ENCODE measurements around the gene SLC9A8.
"Not testable (repeated sequence)": the region's sequence is repeated elsewhere in the genome, so short reads cannot be mapped to it uniquely, and the experiment has no call there.

The SLC9A8 gene

GRCh38 chr20:49769048-49769581, 43.5 kb upstream of the SLC9A8 start:
- no peak for TF ChIP-seq CTCF (IDR thresholded peaks at IDR 0.05; ENCODE audit: low read depth, low read length)
- DNase-seq (ENCODE audit: extremely low read depth, low read depth): no peak

GRCh38 chr20:49770634-49771033, 42.0 kb upstream of the SLC9A8 start:
- no peak for TF ChIP-seq CTCF (IDR thresholded peaks at IDR 0.05; ENCODE audit: low read depth, low read length)

GRCh38 chr20:49774213-49774612, 38.4 kb upstream of the SLC9A8 start:
- DNase-seq (ENCODE audit: extremely low read depth, low read depth): not testable (repeated sequence)

More at GRCh38 chr20:49770634-49771033, 42.0 kb upstream of the SLC9A8 start:
- no peak for DNase-seq (ENCODE audit: extremely low read depth, low read depth)

- DNase-seq (ENCODE audit: extremely low read depth, low read depth): no peak
- TF ChIP-seq CTCF (IDR thresholded peaks at IDR 0.05; ENCODE audit: low read depth, low read length): no peak
Observed at GRCh38 chr20:49775229-49775693, 37.4 kb upstream of the SLC9A8 start.

GRCh38 chr20:49779972-49780371, 32.7 kb upstream of the SLC9A8 start:
- no peak for DNase-seq (ENCODE audit: extremely low read depth, low read depth)
- no peak for TF ChIP-seq CTCF (IDR thresholded peaks at IDR 0.05; ENCODE audit: low read depth, low read length)

GRCh38 chr20:49781676-49782075, 31.0 kb upstream of the SLC9A8 start:
- no peak for TF ChIP-seq CTCF (IDR thresholded peaks at IDR 0.05; ENCODE audit: low read depth, low read length)
- no peak for DNase-seq (ENCODE audit: extremely low read depth, low read depth)

- DNase-seq (ENCODE audit: extremely low read depth, low read depth): not testable (repeated sequence)
Observed at GRCh38 chr20:49782439-49782838, 30.2 kb upstream of the SLC9A8 start.

- DNase-seq (ENCODE audit: extremely low read depth, low read depth): not testable (repeated sequence)
Observed at GRCh38 chr20:49783021-49783995, 29.3 kb upstream of the SLC9A8 start.

- no peak for TF ChIP-seq CTCF (IDR thresholded peaks at IDR 0.05; ENCODE audit: low read depth, low read length)
- no peak for DNase-seq (ENCODE audit: extremely low read depth, low read depth)
Observed at GRCh38 chr20:49784291-49784690, 28.3 kb upstream of the SLC9A8 start.

Data from AG09319 (cell line).